K562 (cell line): ENCODE measurements around the gene TPPP. TPM values are rescaled to one million over a fixed set of nuclear protein-coding genes. Genes with fewer than 3 reads are reported as not detected.

Source experiments
- GTF2B ChIP-seq: IDR thresholded peaks from 2 replicates; pipeline ENCODE4 v1.6.1; 2011; ENCODE audit not compliant: insufficient read length; ENCODE audit errors: extremely low read depth
- KAT2B ChIP-seq: IDR thresholded peaks from one replicate; pipeline ENCODE4 v1.6.1; 2012; ENCODE audit warnings: low read depth, mild to moderate bottlenecking, control low read depth, inconsistent platforms, low read length, moderate library complexity
- L3MBTL2 ChIP-seq: fragments of 450-650 bp; IDR thresholded peaks from 2 replicates; pipeline ENCODE4 v1.6.1; 2016; ENCODE audit warnings: mild to moderate bottlenecking, moderate library complexity
- NR4A1 ChIP-seq, 2 experiments: fragments of 250-450 bp in 1 of 2; fragments of 450-650 bp in 1 of 2; sonication (Bioruptor Pico) in 1 of 2; IDR thresholded peaks; 2 replicates each; pipeline versions ENCODE4 v1.4.0 to v1.6.1; 2016 to 2020; ENCODE audit warnings: mild to moderate bottlenecking in 2 of 2, missing compliant biosample characterization in 1 of 2, missing genetic modification characterization in 1 of 2, moderate library complexity in 1 of 2
- PHB2 ChIP-seq: fragments of 450-650 bp; IDR thresholded peaks from 2 replicates; pipeline ENCODE4 v1.6.1; 2017; ENCODE audit warnings: low read depth
- POLR2A ChIP-seq: fragments of 450-650 bp; conservative IDR thresholded peaks from 2 replicates; pipeline ENCODE4 v1.6.1; 2016
- THRB ChIP-seq: fragments of 450-650 bp; formaldehyde crosslinking; conservative IDR thresholded peaks from 2 replicates; pipeline ENCODE4 v1.4.0; 2022; ENCODE audit warnings: mild to moderate bottlenecking, missing genetic modification characterization
- ZNF311 ChIP-seq: fragments of 250-450 bp; sonication (Bioruptor Pico); IDR thresholded peaks from 2 replicates; pipeline ENCODE4 v1.4.0; 2020; ENCODE audit warnings: mild to moderate bottlenecking, moderate library complexity
- polyA plus RNA-seq, 8 experiments: library from polyadenylated mRNA; depleted of rRNA in 4 of 8; stranded (reverse) in 5 of 8; unstranded in 3 of 8; fragments of >200 nt; fragmentation: Nextera tagmentation in 2 of 8; fragmentation: Illumina TruSeq in 1 of 8; extraction: Ambion mirVana in 2 of 8; extraction: Trizol in 1 of 8; gene quantifications; 2 replicates each; pipeline versions ENCODE4 v1.2.1 to v1.2.3, GENCODE V29; 2011 to 2014; ENCODE audit warnings: inconsistent platforms in 1 of 8, missing spikeins in 1 of 8
- total RNA-seq, 7 experiments: library from RNA; depleted of rRNA in 6 of 7; stranded (reverse); fragments of >200 nt in 6 of 7; fragmentation: Illumina TruSeq in 2 of 7; extraction: Trizol in 2 of 7; gene quantifications; 2 replicates each; pipeline versions ENCODE4 v1.2.1 to v1.2.3, GENCODE V29; 2011 to 2021; ENCODE audit warnings: low replicate concordance in 1 of 7

TPPP gene
- total and polyA plus RNA-seq, 9 of the 15 experiments (the other 6 are each of a cell fraction or from before 2014, with no cell fraction given) = 0.01 to 0.07 (median 0.03) TPM; not detected in 6

- TF ChIP-seq ZNF311 (CRISPR knock-in tag) (no peak), PHB2 (no peak), KAT2B (no peak), POLR2A (peak; percentile 55), NR4A1 (CRISPR knock-in tag; IDR thresholded peaks at IDR 0.05) (peak; percentile 75; the same call in 1 of the 2 replicates), NR4A1 (tag; IDR thresholded peaks at IDR 0.05) (no peak), THRB (CRISPR knock-in tag) (no peak), L3MBTL2 (no peak), GTF2B (no peak)
- TF ChIP-seq, all 486 proteins: peak for 57
Observed at GRCh38 chr5:671459-672328, 21.5 kb downstream of the TPPP start (continued).
